ENCODE results near the gene TBCE.

- TF ChIP-seq CTCF (IDR thresholded peaks at IDR 0.05), result no peak
- TF ChIP-seq POLR2A (IDR thresholded peaks at IDR 0.05), result no peak
Measured at GRCh38 chr1:235450433-235450832, 83.2 kb downstream of the TBCE start.

Data from Peyer's patch (tissue), 4 donors.